Adipocyte (in vitro differentiated cells): ENCODE data around the gene IRS1.

Source experiments
- DNase-seq: peaks from one replicate; pipeline ENCODE4 v3.0.0-alpha.2; 2015; ENCODE audit warnings: low read depth
- H3K27me3 ChIP-seq: replicated peaks from 2 replicates; pipeline ENCODE4 v1.7.0; 2013; ENCODE audit warnings: mild to moderate bottlenecking, low read length, moderate library complexity; ENCODE audit not compliant: control insufficient read depth, insufficient read depth
- H3K36me3 ChIP-seq: 2 replicates; pipeline ENCODE4 v1.7.0; 2013; ENCODE audit warnings: low read length, mild to moderate bottlenecking, moderate library complexity; ENCODE audit not compliant: control insufficient read depth, insufficient read depth, severe bottlenecking
- H3K4me1 ChIP-seq: 2 replicates; pipeline ENCODE4 v1.7.0; 2013; ENCODE audit warnings: mild to moderate bottlenecking, low read length, moderate library complexity; ENCODE audit not compliant: control insufficient read depth, insufficient read depth
- H3K4me3 ChIP-seq: 2 replicates; pipeline ENCODE4 v1.7.0; 2013; ENCODE audit warnings: mild to moderate bottlenecking, low read length, moderate library complexity
- H3K9ac ChIP-seq: 2 replicates; pipeline ENCODE4 v1.7.0; 2013; ENCODE audit warnings: mild to moderate bottlenecking, low read length, moderate library complexity
- H3K9me3 ChIP-seq: 2 replicates; pipeline ENCODE4 v1.7.0; 2013; ENCODE audit warnings: mild to moderate bottlenecking, low read length, moderate library complexity; ENCODE audit not compliant: control insufficient read depth

Gene IRS1

GRCh38 chr2:226813148-226813701, 13.6 kb upstream of the IRS1 start:
- H3K9me3 ChIP-seq, result no peaks in the 10 kb centered on the region
- H3K4me3 ChIP-seq, result no peak overlapping the region
- no peaks in the 10 kb centered on the region for H3K27me3 ChIP-seq
- no peaks in the 10 kb centered on the region for H3K4me1 ChIP-seq
- no peaks in the 10 kb centered on the region for H3K36me3 ChIP-seq
- DNase-seq, result peak; percentile 30
- H3K9ac ChIP-seq, result no peak overlapping the region

GRCh38 chr2:226803410-226803809, 3.8 kb upstream of the IRS1 start:
- Histone ChIP-seq H3K27me3 (no peaks in the 10 kb centered on the region), H3K9ac (no peak overlapping the region), H3K4me3 (no peak overlapping the region), H3K9me3 (no peaks in the 10 kb centered on the region), H3K36me3 (no peaks in the 10 kb centered on the region), H3K4me1 (peaks cover 20% of the 10 kb centered on the region)
- no peak for DNase-seq

GRCh38 chr2:226802573-226802972, 3.0 kb upstream of the IRS1 start:
- peak overlapping the region; percentile 36 for H3K4me3 ChIP-seq
- no peaks in the 10 kb centered on the region for H3K27me3 ChIP-seq
- no peaks in the 10 kb centered on the region for H3K9me3 ChIP-seq
- DNase-seq, result peak; percentile 97
- peaks cover 26% of the 10 kb centered on the region for H3K4me1 ChIP-seq
- no peaks in the 10 kb centered on the region for H3K36me3 ChIP-seq
- peak overlapping the region; percentile 54 for H3K9ac ChIP-seq

- Histone ChIP-seq H3K4me1 (peaks cover 40% of the 10 kb centered on the region), H3K27me3 (no peaks in the 10 kb centered on the region), H3K36me3 (peaks cover 2% of the 10 kb centered on the region), H3K9me3 (no peaks in the 10 kb centered on the region), H3K4me3 (no peak overlapping the region), H3K9ac (peak overlapping the region; percentile 93)
- peak; percentile 51 for DNase-seq
Measured at GRCh38 chr2:226800941-226801784, 1.5 kb upstream of the IRS1 start.

GRCh38 chr2:226799976-226800940, 638 bp upstream of the IRS1 start:
- peak; percentile 35 for DNase-seq
- H3K36me3 ChIP-seq, result peaks cover 10% of the 10 kb centered on the region

GRCh38 chr2:226798422-226799210, 1.0 kb downstream of the IRS1 start:
- H3K9me3 ChIP-seq, result no peaks in the 10 kb centered on the region
- peak; percentile 68 for DNase-seq

More at GRCh38 chr2:226799976-226800940, 638 bp upstream of the IRS1 start:
- Histone ChIP-seq H3K9me3 (no peaks in the 10 kb centered on the region), H3K9ac (peak overlapping the region; percentile 93), H3K27me3 (no peaks in the 10 kb centered on the region), H3K4me1 (peaks cover 49% of the 10 kb centered on the region), H3K4me3 (peak overlapping the region; percentile 87)

GRCh38 chr2:226797989-226798421, 1.6 kb downstream of the IRS1 start:
- peak; percentile 25 for DNase-seq
- Histone ChIP-seq H3K4me3 (peak overlapping the region; percentile 87), H3K9me3 (no peaks in the 10 kb centered on the region), H3K9ac (peak overlapping the region; percentile 93), H3K27me3 (no peaks in the 10 kb centered on the region), H3K4me1 (peaks cover 52% of the 10 kb centered on the region), H3K36me3 (peaks cover 10% of the 10 kb centered on the region)

More at GRCh38 chr2:226798422-226799210, 1.0 kb downstream of the IRS1 start:
- peak overlapping the region; percentile 93 for H3K9ac ChIP-seq
- peaks cover 52% of the 10 kb centered on the region for H3K4me1 ChIP-seq
- peaks cover 10% of the 10 kb centered on the region for H3K36me3 ChIP-seq
- H3K4me3 ChIP-seq, result peak overlapping the region; percentile 87
- no peaks in the 10 kb centered on the region for H3K27me3 ChIP-seq

GRCh38 chr2:226797289-226797988, 2.2 kb downstream of the IRS1 start:
- Histone ChIP-seq H3K36me3 (peaks cover 10% of the 10 kb centered on the region), H3K4me3 (peak overlapping the region; percentile 87), H3K27me3 (no peaks in the 10 kb centered on the region)

GRCh38 chr2:226796840-226797288, 2.8 kb downstream of the IRS1 start:
- Histone ChIP-seq H3K9me3 (no peaks in the 10 kb centered on the region), H3K27me3 (no peaks in the 10 kb centered on the region), H3K4me1 (peaks cover 52% of the 10 kb centered on the region), H3K4me3 (peak overlapping the region; percentile 87), H3K36me3 (peaks cover 10% of the 10 kb centered on the region), H3K9ac (peak overlapping the region; percentile 93)
- peak; percentile 34 for DNase-seq

More at GRCh38 chr2:226797289-226797988, 2.2 kb downstream of the IRS1 start:
- Histone ChIP-seq H3K4me1 (peaks cover 52% of the 10 kb centered on the region), H3K9me3 (no peaks in the 10 kb centered on the region), H3K9ac (peak overlapping the region; percentile 93)
- DNase-seq, result no peak
